ENCODE data around the gene CHI3L1. TPM values are rescaled to one million over a fixed set of nuclear protein-coding genes. Genes with fewer than 3 reads are reported as not detected.
A peak's percentile ranks its signal among the peaks of the same experiment; 100 is the strongest.

Gene CHI3L1
- total RNA-seq, 1 experiment from 2014 or later: not detected

DNA sequence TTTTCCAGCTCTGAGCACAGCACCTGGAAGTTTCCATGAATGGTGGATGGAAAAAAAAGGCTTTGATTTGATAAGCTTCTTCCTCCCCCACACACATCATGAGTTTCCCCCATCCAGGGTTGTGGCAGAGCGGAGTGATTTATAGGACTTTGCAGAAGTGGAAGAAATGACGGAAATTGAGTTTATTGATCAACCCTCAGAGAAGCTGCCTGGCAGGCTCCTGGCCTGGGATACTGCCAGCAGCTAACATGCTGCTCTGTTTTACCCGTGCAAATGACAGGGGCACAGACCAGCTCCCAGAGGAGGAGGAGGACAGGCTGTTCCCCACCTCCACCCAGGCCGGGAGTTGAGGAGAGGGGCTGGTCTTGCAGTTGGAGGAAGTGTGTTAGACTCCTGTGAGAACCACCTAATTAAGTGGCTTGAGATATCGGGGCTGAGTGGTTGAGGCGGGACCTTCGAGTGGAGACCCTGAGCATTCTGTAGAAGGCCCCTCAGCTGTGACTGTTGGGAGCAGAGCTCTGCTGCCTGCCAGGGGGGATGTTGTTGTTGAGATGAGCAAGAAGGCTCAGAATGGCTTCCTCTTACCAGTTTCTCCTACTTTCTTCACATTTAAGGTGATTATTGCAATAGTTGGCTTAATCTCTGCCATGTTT lies 37.2 kb downstream of the CHI3L1 start:
- Histone ChIP-seq H3K4me3 (no peak overlapping the region), H3K4me1 (peaks cover 16% of the 10 kb centered on the region; the same call in 1 of the 2 replicates), H3K27ac (no peak overlapping the region), H3K36me3 (peaks cover 22% of the 10 kb centered on the region), H3K27me3 (no peaks in the 10 kb centered on the region), H3K9me3 (replicated peaks) (no peaks in the 10 kb centered on the region)
- no peak for DNase-seq

DNA sequence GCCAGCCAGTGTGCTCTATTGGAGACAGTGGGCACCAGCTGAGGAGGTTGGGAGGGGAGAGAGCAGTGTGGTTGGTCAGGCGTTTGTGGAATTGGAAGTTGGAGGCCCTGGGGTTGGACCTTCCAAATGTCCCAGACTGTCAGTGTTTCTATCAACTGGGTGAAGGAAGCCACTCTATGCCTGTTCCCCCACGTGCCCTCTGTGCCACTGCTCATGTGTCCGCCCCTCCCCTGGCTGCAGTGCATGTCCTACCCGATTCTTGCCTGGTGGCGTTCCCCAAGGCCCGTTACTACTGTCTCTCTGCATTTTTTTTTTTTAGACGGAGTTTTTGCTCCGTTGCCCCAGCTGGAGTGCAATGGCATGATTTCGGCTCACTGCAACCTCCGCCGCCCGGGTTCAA lies 37.9 kb downstream of the CHI3L1 start:
- Histone ChIP-seq H3K4me3 (no peak overlapping the region), H3K27ac (no peak overlapping the region), H3K4me1 (peaks cover 11% of the 10 kb centered on the region; the same call in 1 of the 2 replicates), H3K9me3 (replicated peaks) (no peaks in the 10 kb centered on the region), H3K36me3 (peaks cover 24% of the 10 kb centered on the region), H3K27me3 (no peaks in the 10 kb centered on the region)
- DNase-seq: no peak

DNA sequence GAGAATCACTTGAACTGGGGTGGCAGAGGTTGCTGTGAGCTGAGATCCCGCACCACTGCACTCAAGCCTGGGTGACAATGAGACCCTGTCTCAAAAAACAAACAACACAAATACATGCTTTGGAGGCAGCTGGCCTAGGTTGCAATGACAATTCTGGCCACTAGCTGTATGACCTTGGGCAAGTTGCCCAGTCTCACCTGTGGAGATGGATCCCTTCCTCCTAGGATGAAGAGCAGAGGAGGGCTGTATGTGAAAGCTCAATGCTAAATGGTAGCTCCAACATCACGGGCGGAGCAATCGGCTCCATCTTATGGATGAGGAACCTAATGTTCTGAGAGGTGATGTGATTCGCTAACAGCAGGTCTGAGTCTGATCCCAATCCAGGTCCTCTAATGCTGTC lies 38.4 kb downstream of the CHI3L1 start:
- Histone ChIP-seq H3K27ac (no peak overlapping the region), H3K9me3 (replicated peaks) (no peaks in the 10 kb centered on the region), H3K4me3 (no peak overlapping the region), H3K27me3 (no peaks in the 10 kb centered on the region), H3K36me3 (peaks cover 24% of the 10 kb centered on the region), H3K4me1 (peaks cover 11% of the 10 kb centered on the region; the same call in 1 of the 2 replicates)
- no peak for DNase-seq

GRCh38 chr1:203147376-203147775 lies 39.1 kb downstream of the CHI3L1 start:
- Histone ChIP-seq H3K27me3 (no peaks in the 10 kb centered on the region), H3K4me1 (peaks cover 15% of the 10 kb centered on the region; the same call in 1 of the 2 replicates), H3K4me3 (no peak overlapping the region), H3K27ac (no peak overlapping the region), H3K36me3 (peaks cover 30% of the 10 kb centered on the region), H3K9me3 (replicated peaks) (no peaks in the 10 kb centered on the region)
- no peak for DNase-seq

- H3K4me1 ChIP-seq: peaks cover 15% of the 10 kb centered on the region; the same call in 1 of the 2 replicates
- no peaks in the 10 kb centered on the region for H3K27me3 ChIP-seq
- no peak for DNase-seq
- H3K4me3 ChIP-seq: no peak overlapping the region
- no peaks in the 10 kb centered on the region for H3K9me3 ChIP-seq (replicated peaks)
- peaks cover 32% of the 10 kb centered on the region for H3K36me3 ChIP-seq
- H3K27ac ChIP-seq: no peak overlapping the region
Observed at GRCh38 chr1:203146537-203146936, 40.0 kb downstream of the CHI3L1 start.

- H3K27me3 ChIP-seq: no peaks in the 10 kb centered on the region
- DNase-seq: no peak
- H3K27ac ChIP-seq: no peak overlapping the region
Observed at GRCh38 chr1:203146042-203146369, 40.5 kb downstream of the CHI3L1 start.

DNA sequence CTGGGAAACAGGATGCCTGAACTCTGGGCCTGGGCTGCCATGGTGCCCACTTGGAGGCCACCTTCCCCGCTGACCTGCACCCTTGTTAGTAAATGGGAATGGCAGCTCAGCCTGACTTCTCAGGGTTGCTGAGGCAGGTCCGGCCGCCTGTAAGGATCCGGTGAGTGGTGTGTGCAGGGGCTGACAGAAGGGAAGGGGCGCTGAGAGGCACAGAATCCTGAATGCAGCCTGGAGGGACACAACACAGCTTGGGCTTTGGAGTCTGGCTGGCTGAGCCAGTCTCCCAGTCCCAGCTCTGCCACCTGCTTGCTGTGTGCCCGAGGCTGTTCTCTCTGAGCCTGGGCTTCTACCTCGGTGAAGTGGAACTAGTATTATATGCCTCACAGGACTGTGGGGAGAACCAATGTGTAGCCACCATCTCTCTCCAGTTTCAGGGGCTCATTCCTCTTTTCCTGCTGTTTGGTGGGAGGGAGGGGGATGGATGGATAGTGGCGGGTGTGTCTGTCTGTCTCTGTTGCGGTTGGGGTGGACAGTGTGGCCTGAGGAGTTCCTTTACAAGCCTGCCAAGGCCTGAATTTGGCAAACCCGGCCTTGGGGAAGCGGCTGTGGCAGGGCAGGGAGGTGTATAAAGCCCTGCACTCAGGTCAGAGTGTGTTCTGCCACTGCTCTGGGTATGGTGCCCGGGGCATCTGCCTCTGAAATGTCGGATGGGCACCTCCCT lies 41.0 kb downstream of the CHI3L1 start:
- DNase-seq: no peak
- no peak overlapping the region for H3K27ac ChIP-seq

More at GRCh38 chr1:203146042-203146369, 40.5 kb downstream of the CHI3L1 start:
- Histone ChIP-seq H3K4me3 (no peak overlapping the region), H3K4me1 (peaks cover 15% of the 10 kb centered on the region; the same call in 1 of the 2 replicates), H3K9me3 (replicated peaks) (no peaks in the 10 kb centered on the region), H3K36me3 (peaks cover 29% of the 10 kb centered on the region)

DNA sequence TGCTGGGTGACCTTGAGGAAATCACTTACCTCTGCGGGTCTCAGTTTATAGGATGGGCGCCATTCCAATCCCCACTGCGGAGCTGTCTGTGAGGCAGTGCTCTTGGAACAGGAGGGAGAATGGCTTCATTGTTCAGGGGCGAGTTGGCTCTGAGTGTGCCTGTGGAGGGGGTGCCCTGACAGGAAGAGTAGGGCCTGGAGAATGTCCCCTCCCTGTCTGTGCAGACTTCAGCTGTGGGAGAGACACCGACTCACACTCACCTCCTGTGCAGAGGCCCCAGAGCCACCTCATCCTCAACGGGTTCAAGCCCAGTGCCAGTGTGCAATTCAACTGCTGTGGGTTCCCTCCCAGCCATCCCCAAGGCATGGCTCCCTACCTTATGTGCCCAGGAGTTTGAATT lies 41.8 kb downstream of the CHI3L1 start:
- no peak overlapping the region for H3K4me3 ChIP-seq
- H3K27me3 ChIP-seq: no peaks in the 10 kb centered on the region
- H3K9me3 ChIP-seq (replicated peaks): no peaks in the 10 kb centered on the region
- H3K36me3 ChIP-seq: peaks cover 24% of the 10 kb centered on the region
- peak; percentile 66 to 82 for DNase-seq
- H3K4me1 ChIP-seq: peaks cover 18% of the 10 kb centered on the region; the same call in 1 of the 2 replicates
- no peak overlapping the region for H3K27ac ChIP-seq

More for the DNA sequence above, 41.0 kb downstream of the CHI3L1 start:
- H3K4me3 ChIP-seq: no peak overlapping the region
- no peaks in the 10 kb centered on the region for H3K27me3 ChIP-seq
- H3K36me3 ChIP-seq: peaks cover 25% of the 10 kb centered on the region
- H3K9me3 ChIP-seq (replicated peaks): no peaks in the 10 kb centered on the region
- H3K4me1 ChIP-seq: peaks cover 18% of the 10 kb centered on the region; the same call in 1 of the 2 replicates

GRCh38 chr1:203143641-203144040 lies 42.9 kb downstream of the CHI3L1 start:
- Histone ChIP-seq H3K9me3 (replicated peaks) (no peaks in the 10 kb centered on the region), H3K4me1 (peaks cover 18% of the 10 kb centered on the region; the same call in 1 of the 2 replicates), H3K27ac (no peak overlapping the region), H3K4me3 (no peak overlapping the region), H3K27me3 (no peaks in the 10 kb centered on the region), H3K36me3 (peaks cover 24% of the 10 kb centered on the region)
- DNase-seq: no peak

- no peak overlapping the region for H3K4me3 ChIP-seq
- no peaks in the 10 kb centered on the region for H3K27me3 ChIP-seq
- DNase-seq: peak in 1 of 2 experiments; percentile 46
- H3K36me3 ChIP-seq: peaks cover 30% of the 10 kb centered on the region
- peaks cover 21% of the 10 kb centered on the region for H3K4me1 ChIP-seq
- H3K9me3 ChIP-seq (replicated peaks): no peaks in the 10 kb centered on the region
- no peak overlapping the region for H3K27ac ChIP-seq
Observed at GRCh38 chr1:203142684-203143408, 43.7 kb downstream of the CHI3L1 start.

- Histone ChIP-seq H3K27ac (no peak overlapping the region), H3K4me3 (no peak overlapping the region), H3K9me3 (replicated peaks) (no peaks in the 10 kb centered on the region), H3K36me3 (peaks cover 33% of the 10 kb centered on the region), H3K27me3 (no peaks in the 10 kb centered on the region), H3K4me1 (peaks cover 24% of the 10 kb centered on the region)
- DNase-seq: no peak
Observed at GRCh38 chr1:203142124-203142523, 44.4 kb downstream of the CHI3L1 start.

DNA sequence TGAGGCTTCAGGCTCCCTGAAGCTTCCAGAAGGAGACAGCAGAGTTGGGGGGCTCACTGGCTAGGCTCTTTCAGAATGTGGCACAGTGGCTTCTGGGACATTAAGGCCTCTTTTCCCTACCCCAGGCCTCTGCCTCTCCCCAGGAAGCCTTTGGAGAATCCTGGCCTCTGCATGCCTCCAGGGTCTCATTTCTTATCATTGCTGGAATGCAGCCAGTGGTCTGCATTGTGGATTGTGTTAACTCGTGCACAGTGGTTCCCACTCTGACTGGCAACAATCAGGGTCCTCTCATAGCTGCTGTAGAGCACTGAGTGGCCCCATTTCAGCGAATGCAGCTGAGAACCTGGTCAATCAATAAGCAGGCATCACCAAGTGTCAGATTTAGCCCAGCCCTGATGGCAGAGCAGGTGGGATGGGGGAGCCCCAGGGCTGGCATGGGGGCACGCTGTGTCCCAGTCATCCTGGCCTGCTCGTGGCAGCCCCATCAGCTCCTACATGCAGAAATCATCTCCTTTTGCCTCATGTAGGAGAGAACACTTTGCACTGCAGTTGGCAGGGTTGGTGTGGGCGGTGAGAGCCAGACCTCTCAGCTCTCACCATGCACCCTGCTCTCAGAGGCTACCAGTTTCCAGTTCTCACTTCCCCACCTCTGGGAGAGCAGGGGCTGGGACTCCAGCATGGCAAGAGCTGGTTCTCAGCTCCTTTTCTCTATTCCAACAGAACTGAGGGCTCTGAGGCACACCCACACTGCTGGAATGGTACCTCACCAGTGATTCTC lies 45.6 kb downstream of the CHI3L1 start:
- H3K9me3 ChIP-seq (replicated peaks): no peaks in the 10 kb centered on the region
- H3K4me1 ChIP-seq: peaks cover 27% of the 10 kb centered on the region
- no peaks in the 10 kb centered on the region for H3K27me3 ChIP-seq
- peak in 1 of 2 experiments; percentile 61 for DNase-seq
- peaks cover 38% of the 10 kb centered on the region for H3K36me3 ChIP-seq
- no peak overlapping the region for H3K4me3 ChIP-seq
- H3K27ac ChIP-seq: no peak overlapping the region

DNA sequence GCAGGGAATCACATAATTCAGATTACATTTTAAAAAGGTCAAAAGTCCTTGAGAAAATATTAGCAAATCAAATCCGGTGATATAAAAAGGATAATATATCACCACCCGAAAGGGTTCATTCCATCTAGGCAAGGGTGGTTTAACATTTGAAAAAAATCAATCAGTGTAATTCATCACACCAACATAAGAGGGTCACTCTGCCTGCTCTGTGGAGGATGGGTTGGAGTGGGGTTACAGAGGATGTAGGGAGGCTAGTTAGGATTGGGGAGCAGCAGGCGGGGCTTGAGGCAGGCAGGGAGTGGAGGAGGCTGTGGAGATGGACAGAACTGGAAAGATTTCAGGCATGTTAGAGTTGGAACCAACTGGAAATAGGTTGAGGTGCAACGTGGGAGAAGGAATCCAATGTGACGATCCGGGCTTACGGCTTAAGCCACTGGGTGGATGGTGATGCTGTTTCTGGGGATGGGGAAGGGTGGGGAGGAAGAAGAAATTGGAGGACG lies 46.5 kb downstream of the CHI3L1 start:
- Histone ChIP-seq H3K36me3 (peaks cover 41% of the 10 kb centered on the region), H3K27me3 (no peaks in the 10 kb centered on the region), H3K4me3 (no peak overlapping the region), H3K4me1 (peaks cover 36% of the 10 kb centered on the region), H3K27ac (no peak overlapping the region), H3K9me3 (replicated peaks) (no peaks in the 10 kb centered on the region)
- DNase-seq: no peak

DNA sequence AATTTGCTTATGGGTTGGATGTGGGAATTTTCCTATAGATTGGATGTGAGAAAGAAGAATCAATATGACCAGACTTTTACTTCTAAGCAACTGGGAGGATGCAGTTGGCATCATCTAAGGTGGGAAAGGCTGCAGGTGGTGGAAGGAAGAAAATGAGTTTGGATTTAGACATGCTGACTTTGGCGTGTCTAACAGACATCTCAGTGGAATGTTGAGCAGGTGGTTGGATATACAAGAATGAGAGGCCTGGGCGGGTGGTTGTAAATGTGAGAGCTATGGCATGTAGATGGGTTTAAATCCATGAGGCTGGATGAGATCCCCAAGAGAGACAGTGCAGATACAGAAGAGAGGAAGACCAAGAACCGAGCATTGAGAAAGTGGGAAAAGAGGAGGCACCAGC lies 48.4 kb downstream of the CHI3L1 start:
- H3K27ac ChIP-seq: no peak overlapping the region
- H3K36me3 ChIP-seq: peaks cover 48% of the 10 kb centered on the region
- peaks cover 29% of the 10 kb centered on the region for H3K4me1 ChIP-seq
- no peaks in the 10 kb centered on the region for H3K27me3 ChIP-seq
- H3K9me3 ChIP-seq (replicated peaks): no peaks in the 10 kb centered on the region
- no peak for DNase-seq
- no peak overlapping the region for H3K4me3 ChIP-seq
